Measurements from ENCODE around the gene MMRN2. TPM values are rescaled to one million over a fixed set of nuclear protein-coding genes. Genes with fewer than 3 reads are reported as not detected.
"Not testable (repeated sequence)": the region's sequence is repeated elsewhere in the genome, so short reads cannot be mapped to it uniquely, and the experiment has no call there.

MMRN2 gene
- total RNA-seq, 1 experiment from 2014 or later: 2.6 TPM

- no peak for DNase-seq (ENCODE audit: low read depth)
Observed at GRCh38 chr10:86956195-86956847, 1.1 kb downstream of the MMRN2 start.

GRCh38 chr10:86955501-86956194 is 1.8 kb downstream of the MMRN2 start:
- no peak for DNase-seq (ENCODE audit: low read depth)

DNA sequence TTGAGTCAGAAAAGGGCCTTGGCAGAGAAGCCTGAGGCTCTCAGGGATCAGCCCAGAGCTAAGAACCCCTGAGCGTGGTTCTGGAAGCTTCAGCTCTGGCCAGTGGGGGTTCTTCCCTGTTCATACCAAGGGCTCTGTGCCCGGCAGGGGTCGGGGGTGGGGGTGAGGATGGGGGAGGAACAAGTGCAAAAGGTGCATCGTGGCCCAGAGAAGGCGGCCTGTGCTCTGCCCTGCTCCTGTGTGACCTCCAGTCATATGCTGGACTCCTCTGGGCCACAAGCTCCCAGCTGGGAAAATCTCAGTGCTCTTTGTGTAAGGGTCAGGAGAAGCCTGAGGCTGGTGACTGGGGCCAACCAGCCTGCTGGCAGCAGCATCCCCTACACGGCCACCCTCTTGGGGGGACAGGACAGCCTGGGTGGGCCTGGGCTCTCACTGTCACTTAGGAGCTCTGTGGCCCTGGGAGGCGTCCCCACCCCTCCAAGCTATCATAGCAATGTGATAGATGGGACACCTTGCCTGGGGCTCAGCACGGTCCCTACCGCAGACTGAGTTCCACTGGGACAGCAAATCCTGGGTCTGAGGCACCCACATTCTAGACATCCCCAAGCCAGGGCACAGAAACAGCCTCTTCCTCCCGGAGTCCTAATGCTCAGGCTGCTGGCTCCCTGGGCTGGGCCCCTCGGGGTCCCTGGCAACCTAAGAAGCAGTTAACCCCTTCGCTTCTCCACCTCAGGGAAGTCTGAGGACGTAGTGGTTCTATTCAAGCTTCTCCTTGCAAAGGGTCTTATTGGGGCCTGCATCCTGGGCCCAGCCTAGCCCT is 2.5 kb downstream of the MMRN2 start:
- no peak for DNase-seq (ENCODE audit: low read depth)

DNA sequence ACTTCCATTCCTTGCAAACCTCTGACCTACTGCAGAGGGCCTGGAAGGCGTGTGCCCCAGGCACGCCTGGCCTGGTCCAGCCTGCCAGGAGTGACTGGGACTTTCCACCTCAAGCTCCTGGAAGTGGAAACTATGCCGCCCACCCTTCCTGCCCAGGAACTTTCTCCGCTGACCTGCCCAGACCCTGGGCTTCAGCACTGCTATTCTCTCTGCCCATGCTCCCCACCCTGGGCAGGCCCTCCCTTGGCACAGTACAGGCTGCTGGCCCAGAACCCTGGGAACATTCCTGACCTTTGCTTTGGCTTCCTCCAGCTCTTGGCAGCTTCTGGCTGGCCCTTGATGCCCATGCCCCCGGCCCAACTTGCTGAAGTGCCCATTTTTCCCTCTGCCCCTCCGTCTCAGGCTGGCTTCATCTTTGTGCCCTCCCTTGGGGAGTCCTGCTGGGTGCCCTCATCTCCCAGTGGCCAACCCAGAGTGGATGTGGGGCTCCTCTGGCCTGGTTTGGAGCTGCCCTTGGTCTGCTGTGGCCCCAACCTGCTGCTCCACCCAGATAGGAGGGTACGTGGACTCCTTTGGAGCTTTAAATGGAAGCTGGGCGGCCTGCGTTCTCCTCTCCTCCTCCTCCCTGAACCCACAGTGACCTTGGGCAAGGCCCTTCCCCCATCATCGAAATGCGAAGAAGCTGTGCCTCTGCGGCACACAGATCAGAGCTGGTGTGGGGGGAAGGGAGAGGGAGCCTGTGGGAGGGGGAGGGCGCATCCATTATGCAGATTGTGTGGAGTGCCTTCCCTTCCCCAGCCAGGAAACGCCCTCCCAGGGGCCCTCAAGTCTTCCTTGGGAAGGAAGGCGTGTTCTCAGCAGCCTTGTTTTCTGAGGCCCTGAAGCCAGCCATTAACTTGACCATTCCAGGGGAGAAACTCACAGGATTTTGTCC is 3.4 kb downstream of the MMRN2 start:
- no peak for DNase-seq (ENCODE audit: low read depth)

DNA sequence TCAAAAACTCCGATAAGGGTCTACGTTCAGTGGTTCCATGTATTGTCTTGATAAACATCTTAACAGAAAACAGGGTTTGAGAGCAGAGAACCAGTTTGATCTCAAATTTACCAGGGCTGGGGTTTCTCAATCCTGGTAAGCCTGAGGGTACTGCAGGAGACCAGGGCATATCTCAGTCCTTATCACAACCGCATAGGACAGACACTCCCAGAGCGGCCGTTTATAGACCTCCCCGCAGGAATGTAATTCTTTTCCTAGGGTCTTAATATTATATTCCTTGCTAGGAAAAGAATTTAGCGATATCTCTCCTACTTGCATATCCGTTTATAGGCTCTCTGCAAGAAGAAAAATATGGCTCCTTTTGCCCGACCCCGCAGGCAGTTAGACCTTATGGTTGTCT is 4.7 kb downstream of the MMRN2 start:
- not testable (repeated sequence) for DNase-seq (ENCODE audit: low read depth)

DNA sequence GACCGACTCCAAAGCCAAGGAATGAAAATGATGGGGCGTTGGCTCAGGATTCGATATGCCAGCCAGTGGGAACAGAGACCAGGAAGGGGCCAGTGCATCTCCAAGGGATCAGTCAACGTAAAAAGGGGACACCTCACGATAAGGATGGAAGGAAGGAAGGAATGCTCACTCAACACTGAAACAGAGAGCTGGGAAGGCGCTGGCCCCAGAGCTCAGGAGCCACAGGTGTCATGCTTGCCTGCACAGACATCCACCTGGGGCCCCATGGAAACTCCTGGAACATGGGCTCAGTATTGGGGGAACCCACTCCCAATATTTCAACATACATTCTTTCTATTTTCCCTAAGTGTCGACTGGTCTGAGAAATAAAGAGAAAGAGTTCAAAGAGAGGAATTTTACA is 5.3 kb downstream of the MMRN2 start:
- no peak for DNase-seq (ENCODE audit: low read depth)

- no peak for DNase-seq (ENCODE audit: low read depth)
Observed at GRCh38 chr10:86951184-86951761, 6.1 kb downstream of the MMRN2 start.

DNA sequence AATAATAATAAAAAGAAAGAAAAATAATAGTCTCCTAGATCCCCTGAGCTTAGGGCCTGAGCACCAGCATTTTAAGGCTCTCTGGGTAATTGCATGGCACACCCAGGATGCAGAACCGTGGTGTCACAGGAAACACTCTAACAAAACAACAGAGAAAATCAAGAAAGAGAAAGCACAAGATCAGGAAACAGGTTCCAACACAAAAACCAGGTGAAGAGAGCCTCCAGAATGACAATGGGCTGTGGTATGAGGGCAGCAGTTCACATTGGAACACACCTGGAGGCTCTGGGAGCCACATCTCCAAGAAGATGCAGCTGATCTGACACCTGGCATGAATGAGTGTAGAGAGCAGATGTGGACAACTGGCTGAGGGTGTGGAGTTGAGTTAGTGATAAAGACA is 7.1 kb downstream of the MMRN2 start:
- no peak for DNase-seq (ENCODE audit: low read depth)

DNA sequence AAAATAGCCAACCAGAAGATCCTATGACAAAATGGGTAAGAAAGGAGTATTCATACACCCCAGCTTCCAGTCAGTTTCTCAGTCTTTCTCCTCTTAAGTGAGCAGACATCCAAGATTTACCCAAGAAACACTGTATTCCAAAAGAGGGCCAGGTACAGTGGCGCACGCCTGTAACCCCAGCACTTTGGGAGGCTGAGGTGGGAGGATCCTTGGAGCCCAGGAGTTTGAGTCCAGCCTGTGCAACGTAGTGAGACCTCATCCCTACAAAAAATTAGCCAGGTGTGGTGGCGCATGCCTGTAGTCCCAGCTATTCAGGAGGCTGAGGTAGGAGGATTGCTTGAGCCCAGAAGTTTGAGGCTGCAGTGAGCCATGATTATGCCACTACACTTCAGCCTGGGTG is 9.6 kb downstream of the MMRN2 start:
- DNase-seq (ENCODE audit: low read depth): not testable (repeated sequence)

DNA sequence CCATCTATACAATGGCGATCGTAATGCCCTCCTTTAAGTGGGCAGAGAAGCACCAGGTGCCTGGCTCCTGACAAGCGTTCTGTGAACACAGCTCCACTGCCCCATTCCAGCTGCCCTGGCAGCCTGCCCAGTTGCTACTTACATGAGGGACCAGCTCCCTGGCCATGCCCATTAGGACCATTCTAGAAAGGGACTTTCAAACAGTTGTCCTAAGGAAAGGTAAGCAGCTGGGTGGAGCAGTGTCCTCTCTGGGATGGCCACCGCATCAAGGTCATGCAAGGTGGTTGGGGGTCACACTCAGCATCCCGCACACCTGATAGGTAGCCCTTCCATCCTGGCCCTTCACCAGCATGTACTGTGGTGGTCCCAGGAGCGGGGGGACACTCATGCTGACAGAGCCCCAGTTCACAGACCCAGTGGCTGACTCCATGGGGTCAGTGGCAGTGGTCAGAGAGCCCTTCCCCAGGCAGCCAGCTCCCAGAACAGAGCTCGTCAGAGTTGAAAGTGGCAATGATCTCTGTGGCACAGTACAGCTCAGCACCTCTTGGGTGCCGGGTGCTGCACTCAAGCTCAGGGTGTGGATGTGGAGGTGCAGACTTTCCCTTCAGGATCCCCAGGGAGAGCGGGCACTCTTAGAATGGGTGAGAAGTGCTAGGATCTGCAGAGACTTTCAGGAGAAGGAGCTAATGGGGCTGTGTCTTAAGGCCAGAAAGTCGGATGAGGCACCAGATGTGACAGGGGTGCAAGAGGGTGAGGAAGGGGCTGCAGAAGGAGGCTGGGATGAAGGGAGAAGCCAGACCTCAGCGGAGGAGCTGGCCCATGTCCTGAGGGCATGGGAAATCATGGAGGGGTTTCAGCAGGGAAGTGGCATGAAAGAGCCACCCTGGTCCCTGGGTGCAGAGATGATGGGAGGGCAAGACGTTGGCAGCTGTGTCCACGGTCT is 10.9 kb downstream of the MMRN2 start:
- DNase-seq (ENCODE audit: low read depth): no peak

DNA sequence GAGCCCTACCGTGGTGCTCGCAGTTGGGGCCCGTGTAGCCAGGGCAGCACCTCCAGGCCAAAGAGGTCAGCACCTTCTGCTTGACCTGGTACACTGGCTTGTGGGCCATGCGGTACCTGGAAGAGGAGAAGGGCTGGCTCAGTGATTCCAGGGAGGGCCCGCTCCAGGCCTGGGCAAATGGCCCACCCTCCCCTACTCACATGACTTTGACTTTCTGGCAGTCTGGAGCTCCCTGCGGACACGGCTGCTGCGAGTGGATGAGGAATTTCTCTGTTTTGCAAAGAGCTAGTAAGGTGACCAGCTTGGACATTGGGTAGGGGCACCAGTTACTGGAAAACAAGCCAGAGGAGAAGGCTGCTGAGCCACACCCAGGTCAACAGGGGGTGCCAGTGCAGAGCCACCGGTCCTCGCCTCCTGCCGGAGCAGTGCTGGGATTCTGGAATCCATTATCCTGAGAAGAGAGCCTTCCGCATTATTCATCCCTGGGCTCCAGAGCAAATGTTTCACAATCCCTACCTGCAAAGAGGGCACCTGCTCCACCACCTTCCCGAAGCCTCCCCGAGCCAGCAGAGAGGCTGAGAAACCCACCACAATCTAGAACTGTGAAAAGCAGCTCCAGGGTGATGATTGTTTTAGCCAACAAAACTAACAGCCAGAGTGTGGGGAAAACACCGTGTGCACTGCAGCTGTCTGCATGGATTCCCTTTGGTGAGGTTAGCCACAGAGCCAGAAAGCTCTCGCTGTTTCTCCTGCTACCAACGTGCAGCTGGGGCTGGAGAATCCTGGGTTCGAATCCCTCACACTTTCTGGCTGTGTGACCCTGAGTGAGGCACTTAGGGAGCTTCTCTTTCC is 11.8 kb downstream of the MMRN2 start:
- DNase-seq (ENCODE audit: low read depth): no peak

GRCh38 chr10:86944907-86945306 is 12.5 kb downstream of the MMRN2 start:
- DNase-seq (ENCODE audit: low read depth): no peak

- no peak for DNase-seq (ENCODE audit: low read depth)
Observed at GRCh38 chr10:86944471-86944870, 12.9 kb downstream of the MMRN2 start.

- DNase-seq (ENCODE audit: low read depth): no peak
Observed at GRCh38 chr10:86944031-86944419, 13.4 kb downstream of the MMRN2 start.

DNA sequence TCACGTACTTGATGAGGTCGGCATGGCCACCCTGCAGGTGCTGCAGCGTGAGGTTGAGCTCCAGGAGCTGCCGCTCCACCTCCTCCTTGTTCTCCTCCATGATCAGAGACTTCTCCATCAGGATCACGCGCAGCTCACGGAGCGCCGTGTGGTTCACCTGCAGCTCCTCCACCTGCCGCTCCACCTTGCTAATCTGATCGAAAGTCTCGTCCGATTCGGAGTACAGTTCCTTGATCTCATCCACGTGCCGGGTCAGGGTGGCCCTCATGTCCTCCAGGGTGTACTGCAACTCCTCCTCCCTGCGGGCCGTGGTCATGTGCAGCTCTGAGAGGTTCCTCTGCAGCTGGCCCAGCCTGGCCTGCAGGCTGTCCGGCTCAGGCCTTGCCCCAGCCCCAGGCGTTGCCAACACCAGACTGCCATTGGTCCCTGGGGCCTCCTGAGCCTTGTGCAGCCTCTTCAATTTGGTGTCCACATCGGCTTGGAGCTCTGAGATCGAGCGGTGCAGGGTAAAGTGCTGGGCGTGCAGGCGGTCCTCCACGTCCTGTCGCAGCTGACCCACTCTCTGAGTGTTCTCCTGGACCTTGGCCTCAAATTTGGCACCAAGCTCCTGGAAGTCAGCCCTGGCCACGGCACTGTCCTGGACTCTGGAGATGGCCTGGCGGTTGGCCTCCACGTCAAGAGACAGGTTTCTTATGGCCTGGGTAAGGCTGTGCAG is 13.9 kb downstream of the MMRN2 start:
- no peak for DNase-seq (ENCODE audit: low read depth)

DNA sequence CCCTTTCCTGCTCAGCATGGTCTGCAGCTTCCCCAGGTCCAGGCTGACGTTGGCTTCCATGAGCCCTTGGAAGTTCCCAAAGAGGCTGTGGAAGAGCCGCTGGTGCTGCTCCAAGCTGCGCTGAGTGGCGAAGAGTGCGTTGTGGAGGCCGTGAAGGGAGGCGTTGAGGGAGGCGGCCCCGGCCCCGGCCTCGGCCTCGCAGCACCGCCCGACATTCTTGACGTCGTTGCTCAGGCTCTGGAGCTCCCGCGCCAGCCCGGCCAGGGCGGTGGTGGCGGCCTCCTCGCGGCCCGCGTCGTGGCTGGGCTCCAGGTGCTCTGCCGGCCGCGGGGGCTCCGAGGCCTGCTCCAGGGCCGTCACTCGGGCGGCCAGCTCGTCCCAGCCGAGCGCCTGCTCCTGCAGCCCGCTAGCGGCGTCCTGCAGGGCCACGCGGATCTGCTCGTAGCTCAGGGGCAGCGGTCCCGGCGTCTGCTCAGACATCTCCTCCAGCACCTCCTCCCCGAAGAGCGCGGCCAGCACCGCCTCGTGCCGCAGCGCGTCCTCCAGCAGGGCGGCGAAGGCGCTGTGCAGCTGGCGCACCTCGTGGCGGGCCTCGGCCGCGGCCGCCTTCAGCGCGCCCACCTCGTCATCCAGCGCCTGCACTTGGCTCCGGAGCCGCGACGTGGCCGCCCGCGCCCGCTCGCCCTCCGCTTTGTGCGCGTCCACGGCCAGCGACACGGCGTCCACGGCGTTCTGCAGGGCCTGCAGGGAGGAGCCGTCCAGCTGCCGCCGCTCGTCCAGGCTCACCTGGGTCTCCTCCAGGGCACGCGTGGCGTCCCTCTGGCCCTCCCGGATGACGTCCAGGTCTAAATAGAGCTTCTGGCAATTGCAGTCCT is 14.7 kb downstream of the MMRN2 start:
- no peak for DNase-seq (ENCODE audit: low read depth)

GRCh38 chr10:86941991-86942421 is 15.4 kb downstream of the MMRN2 start:
- no peak for DNase-seq (ENCODE audit: low read depth)

All from HT1080 (cell line).